Heart left ventricle (tissue), 13 donors: Measurements from ENCODE around the gene KRT10.

Experiments
- POLR2A ChIP-seq, 2 donors: fragments of 450-650 bp; IDR thresholded peaks; one replicate each; pipeline ENCODE4 v1.6.1; 2017; ENCODE audit warnings: antibody characterized with exemption in 2 of 2, mild to moderate bottlenecking in 2 of 2, moderate library complexity in 2 of 2
- TF ChIP-seq, protein P1 (sequence below), 12 donors: fragments of 200-600 bp; sonication (generic) in 4 of 12; IDR thresholded peaks; one replicate each; pipeline versions ENCODE4 v1.5.0 to v1.8.0; 2018 to 2022; ENCODE audit warnings: antibody characterized with exemption in 12 of 12, mild to moderate bottlenecking in 5 of 12
- donor health status: ischemic (EF 13 %, LVEDD 7.1; RV severe dilation, severe dysfunction).
- donor health status: DM: no; HTN: yes; CAD: no.
- donor health status: DM: no; HTN: no; CAD: no.
- donor health status: ischemic (EF 25% LVEDD 6.9; RV normal size, moderate dysfunction).
- donor health status: ischemic (EF 25% LVEDD 5.7; RV mildly dilated, moderate dysfunction).
- donor health status: ischemic (EF 35%, LVEDD 5.7; RV mildly dilated, moderate dysfunction).
- donor health status: nonischemic (EF 11% LVEDD 7.7; RV severe dilation, severe dysfunction).
- donor health status: DM: yes; HTN: yes; CAD: no.
- donor health status: PGD.
- donor health status: ischemic (EF 29% LVEDD 5.4; RV normal size, mild dysfunction).
- donor health status: nonischemic (EF 23%, LVEDD 6.1; RV moderate dilation, normal function).

DNA sequence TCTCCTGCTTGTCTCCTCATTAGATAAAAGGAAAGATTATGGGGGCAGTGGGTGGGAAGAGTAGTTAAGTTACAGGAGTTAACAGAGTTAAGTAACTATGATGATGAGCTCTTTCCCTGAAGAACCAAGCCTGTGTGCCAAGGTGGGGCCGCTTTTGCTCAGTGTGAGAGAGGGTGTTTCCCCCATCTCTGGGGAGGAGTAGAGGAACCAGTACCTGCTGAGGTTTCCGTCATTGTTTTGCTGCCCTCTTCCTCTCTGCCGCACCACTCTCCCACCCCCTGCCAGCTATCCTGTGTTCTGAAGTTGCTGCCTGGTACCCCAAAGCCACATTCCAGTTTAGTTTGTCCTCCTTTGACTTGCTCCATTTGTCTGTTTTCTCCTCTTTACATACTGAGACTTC is 20.8 kb upstream of the KRT10 start:
- TF ChIP-seq, protein P1, sequence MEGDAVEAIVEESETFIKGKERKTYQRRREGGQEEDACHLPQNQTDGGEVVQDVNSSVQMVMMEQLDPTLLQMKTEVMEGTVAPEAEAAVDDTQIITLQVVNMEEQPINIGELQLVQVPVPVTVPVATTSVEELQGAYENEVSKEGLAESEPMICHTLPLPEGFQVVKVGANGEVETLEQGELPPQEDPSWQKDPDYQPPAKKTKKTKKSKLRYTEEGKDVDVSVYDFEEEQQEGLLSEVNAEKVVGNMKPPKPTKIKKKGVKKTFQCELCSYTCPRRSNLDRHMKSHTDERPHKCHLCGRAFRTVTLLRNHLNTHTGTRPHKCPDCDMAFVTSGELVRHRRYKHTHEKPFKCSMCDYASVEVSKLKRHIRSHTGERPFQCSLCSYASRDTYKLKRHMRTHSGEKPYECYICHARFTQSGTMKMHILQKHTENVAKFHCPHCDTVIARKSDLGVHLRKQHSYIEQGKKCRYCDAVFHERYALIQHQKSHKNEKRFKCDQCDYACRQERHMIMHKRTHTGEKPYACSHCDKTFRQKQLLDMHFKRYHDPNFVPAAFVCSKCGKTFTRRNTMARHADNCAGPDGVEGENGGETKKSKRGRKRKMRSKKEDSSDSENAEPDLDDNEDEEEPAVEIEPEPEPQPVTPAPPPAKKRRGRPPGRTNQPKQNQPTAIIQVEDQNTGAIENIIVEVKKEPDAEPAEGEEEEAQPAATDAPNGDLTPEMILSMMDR (IDR thresholded peaks at IDR 0.05): no peak
- no peak for TF ChIP-seq POLR2A (IDR thresholded peaks at IDR 0.05)
